HG02870 (cell line): ENCODE measurements around the gene HTR3A.

Experiments
- ATAC-seq: cut with Tn5 transposase; IDR thresholded peaks from one replicate; pipeline ENCODE4 v1.9.1; 2021; ENCODE audit warnings: mild to moderate bottlenecking, moderate library complexity; ENCODE audit not compliant: unreplicated experiment

HTR3A gene

DNA sequence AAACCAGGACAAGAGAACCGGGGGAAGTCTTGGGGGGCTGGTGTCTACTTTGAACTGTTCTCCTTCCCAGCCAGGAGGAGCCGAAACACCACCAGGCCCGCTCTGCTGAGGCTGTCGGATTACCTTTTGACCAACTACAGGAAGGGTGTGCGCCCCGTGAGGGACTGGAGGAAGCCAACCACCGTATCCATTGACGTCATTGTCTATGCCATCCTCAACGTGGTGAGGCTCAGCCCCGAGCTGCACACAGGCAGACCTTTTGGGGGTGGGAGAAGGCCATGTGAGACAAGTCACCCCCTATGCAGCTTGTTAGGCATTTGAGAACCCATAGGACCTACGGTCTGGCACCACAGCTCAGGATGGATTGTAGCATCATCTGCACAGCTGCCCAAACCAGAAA lies 2.8 kb downstream of the HTR3A start:
- no peak for ATAC-seq

DNA sequence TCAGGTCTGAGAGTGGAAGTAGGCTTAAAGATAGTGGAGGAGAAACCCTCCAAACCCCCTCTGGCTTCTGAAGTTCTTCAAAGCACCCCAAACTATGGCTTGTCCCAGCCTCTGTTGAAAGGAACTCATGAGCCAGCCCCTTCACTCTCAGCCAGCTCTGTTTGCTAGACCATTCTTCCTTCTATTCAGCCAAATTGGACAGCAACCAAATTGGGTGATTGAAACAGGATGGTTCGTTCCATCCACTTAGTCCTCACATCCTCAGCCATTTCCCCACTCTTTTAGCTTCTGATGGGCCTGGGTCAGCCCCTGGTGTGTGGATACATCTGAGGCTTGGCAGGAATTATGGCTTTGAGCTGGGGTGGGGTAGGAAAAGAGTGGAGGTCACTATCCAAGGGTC lies 4.5 kb downstream of the HTR3A start:
- no peak for ATAC-seq

DNA sequence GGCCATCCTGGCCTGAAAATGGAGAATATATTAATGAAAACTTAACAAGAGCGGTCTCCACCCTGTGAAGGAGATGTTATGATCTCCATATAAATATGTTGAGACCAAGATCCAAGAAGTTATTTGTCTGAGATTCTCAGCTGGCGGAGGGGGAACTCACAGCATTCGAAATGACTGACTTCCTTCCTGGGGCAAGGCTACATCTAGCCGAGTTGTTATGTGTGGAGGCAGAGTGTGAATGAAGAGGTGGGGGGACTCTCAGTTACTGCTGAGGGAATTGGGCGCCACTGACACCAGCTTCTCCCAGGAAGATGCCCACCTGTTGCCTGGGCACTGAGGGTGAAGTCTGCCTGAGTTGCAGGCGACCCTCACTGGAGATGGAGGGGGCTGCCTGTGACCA lies 5.9 kb downstream of the HTR3A start:
- ATAC-seq: no peak

DNA sequence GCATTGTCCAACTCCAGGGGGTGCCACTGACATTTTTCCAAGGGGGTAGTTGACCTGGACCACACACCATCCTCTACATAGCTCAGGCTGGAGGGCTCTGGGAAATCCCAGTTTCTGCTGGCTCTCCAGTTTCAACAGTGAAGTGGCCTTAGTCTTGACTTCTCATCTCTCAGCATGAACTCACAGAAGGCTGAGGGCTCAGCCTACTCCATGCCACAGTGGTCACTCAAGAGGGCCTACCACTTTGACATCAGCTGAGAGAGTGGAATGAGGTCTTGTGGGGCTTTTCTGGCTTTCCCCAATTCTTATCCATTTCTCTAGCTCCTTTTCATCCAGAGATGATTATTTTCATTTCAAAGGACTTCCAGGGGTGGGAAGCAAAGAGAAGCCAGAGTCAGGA lies 7.4 kb downstream of the HTR3A start:
- no peak for ATAC-seq

DNA sequence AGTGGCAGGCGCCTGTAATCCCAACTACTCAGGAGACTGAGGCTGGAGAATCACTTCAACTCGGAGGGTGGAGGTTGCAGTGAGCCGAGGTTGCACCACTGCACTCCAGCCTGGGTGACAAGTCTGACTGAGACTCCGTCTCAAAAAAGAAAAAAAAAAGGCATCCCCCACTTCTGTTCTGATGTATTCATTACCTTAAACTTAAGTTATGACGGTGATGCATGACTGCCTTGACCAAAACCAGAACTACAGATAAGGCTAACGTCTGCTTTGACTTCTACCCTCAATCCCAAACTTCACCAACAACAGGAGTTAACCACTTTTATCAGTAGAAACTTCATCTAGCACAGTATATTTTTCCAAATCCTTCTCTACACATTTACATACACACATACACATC lies 9.9 kb downstream of the HTR3A start:
- no peak for ATAC-seq

DNA sequence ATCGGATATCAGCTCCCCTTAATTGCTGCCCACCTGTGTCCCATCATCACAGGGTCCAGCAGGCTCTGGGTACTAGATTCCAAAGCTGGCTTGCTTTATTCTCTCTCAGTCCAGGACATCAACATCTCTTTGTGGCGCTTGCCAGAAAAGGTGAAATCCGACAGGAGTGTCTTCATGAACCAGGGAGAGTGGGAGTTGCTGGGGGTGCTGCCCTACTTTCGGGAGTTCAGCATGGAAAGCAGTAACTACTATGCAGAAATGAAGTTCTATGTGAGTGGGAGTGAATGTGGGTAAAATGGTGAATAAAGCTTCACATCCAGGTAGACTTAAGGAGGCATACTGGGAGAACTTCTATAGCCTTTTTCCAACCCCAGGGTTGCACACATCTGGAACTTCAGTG lies 11.0 kb downstream of the HTR3A start:
- ATAC-seq: no peak

DNA sequence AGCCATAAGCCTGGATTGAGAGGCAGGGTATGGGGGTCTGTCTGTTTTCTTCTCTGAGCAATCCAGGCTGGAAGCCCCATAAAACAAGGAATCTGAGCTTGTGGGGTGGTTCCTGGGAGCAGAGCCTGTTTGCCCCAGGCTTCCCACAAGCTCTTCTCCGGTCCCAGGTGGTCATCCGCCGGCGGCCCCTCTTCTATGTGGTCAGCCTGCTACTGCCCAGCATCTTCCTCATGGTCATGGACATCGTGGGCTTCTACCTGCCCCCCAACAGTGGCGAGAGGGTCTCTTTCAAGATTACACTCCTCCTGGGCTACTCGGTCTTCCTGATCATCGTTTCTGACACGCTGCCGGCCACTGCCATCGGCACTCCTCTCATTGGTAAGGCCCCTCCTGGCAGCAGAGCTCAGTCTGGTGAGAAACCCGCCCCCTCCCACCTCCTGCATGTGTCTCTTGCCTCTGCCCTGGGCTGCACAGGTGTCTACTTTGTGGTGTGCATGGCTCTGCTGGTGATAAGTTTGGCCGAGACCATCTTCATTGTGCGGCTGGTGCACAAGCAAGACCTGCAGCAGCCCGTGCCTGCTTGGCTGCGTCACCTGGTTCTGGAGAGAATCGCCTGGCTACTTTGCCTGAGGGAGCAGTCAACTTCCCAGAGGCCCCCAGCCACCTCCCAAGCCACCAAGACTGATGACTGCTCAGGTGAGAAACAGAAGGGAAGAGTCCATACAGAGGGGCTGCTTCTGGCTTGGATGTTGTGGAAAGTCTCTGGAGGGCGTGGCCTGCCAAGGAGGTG lies 11.6 kb downstream of the HTR3A start:
- no peak for ATAC-seq

DNA sequence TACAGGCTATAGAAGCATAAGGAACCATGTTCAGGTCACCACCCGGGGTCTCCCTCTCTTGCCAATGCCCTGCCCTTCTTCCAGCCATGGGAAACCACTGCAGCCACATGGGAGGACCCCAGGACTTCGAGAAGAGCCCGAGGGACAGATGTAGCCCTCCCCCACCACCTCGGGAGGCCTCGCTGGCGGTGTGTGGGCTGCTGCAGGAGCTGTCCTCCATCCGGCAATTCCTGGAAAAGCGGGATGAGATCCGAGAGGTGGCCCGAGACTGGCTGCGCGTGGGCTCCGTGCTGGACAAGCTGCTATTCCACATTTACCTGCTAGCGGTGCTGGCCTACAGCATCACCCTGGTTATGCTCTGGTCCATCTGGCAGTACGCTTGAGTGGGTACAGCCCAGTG lies 14.5 kb downstream of the HTR3A start:
- no peak for ATAC-seq

DNA sequence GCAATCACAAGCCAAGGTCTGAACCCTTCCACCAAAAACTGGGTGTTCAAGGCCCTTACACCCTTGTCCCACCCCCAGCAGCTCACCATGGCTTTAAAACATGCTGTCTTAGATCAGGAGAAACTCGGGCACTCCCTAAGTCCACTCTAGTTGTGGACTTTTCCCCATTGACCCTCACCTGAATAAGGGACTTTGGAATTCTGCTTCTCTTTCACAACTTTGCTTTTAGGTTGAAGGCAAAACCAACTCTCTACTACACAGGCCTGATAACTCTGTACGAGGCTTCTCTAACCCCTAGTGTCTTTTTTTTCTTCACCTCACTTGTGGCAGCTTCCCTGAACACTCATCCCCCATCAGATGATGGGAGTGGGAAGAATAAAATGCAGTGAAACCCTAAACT lies 15.0 kb downstream of the HTR3A start:
- no peak for ATAC-seq

DNA sequence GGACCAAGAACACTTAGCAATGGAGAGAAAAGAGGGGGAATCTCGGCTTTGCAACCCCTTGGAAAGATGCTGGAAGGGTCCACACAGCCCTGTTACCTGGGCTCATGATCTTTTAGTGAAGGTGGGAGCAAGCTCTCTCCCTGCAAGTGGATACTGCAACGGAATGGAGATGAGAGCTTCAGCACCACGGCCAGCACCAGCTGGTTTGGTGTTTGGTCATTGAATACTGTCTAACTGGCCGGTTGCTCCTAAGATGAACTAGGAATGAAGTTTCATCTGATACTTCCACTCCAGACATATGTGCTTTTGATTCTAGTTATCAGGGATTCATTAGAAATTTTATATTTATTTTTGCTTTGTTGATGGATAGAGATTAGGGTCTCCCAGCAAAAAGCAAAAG lies 16.3 kb downstream of the HTR3A start:
- ATAC-seq: no peak

DNA sequence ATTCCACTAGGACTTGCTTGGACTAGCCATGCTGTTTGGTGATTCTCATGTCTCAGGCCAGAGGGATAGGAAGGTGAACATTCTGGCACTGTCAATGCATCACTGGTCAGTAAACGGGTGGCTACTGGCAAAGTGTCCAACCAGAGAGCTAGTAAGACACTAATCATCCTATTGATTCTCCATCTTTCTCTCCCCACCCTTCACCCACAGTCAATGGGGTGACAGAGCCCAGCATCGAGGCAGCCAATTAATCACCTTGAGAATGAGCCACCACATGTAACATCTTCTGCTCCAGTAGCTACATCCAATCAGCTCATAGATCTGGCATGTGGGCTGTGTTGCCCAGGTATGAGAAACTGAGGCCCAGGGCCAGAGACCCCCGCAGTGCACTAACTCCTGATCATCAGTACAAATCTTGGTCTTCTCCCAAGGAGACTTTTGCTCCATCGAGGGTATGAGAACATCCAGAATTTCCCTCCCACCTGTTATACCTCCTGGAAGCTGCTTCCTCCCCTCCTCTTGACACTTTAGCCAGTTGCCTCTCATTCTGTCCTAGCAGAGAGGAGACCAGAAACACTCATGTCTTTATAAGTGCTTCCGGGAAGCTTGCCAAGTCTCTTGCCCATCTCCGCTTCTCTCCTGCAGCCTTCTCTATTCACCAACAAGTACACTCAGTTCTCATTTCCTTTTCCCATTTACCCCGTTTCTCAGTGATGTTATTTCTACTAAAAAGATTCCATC lies 17.0 kb downstream of the HTR3A start:
- ATAC-seq: no peak

DNA sequence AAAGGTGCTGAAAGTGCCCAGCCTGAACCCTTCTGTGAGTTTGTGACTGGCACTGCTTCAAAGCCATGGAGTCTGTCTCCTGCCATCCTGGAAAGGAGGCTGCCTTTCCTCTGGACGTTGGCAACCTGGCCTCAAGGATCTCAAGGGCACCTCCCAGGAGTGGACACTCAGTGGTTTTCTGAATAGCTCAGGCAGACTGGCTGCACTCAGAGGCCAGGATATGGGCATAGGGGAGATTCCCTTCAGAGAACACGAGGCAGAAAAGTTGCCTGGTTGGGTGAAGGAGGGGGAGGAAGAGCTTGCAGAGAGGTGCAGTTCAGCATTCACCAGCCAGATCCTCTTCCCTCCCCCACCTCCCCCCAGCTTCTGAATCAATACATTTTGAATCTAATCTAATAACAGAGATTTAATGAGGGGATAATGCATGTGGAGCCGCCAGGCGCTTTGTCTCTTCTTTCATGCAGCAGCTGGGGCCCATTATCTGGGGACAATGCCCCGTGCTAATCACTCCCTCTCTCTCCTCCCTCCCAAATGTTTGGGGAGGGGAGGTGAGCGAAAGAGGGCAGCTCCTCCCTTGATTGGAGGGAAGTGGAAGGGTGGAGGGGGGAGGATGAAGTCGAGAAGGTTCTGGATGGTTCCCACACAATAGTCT lies 17.7 kb downstream of the HTR3A start:
- ATAC-seq: no peak

DNA sequence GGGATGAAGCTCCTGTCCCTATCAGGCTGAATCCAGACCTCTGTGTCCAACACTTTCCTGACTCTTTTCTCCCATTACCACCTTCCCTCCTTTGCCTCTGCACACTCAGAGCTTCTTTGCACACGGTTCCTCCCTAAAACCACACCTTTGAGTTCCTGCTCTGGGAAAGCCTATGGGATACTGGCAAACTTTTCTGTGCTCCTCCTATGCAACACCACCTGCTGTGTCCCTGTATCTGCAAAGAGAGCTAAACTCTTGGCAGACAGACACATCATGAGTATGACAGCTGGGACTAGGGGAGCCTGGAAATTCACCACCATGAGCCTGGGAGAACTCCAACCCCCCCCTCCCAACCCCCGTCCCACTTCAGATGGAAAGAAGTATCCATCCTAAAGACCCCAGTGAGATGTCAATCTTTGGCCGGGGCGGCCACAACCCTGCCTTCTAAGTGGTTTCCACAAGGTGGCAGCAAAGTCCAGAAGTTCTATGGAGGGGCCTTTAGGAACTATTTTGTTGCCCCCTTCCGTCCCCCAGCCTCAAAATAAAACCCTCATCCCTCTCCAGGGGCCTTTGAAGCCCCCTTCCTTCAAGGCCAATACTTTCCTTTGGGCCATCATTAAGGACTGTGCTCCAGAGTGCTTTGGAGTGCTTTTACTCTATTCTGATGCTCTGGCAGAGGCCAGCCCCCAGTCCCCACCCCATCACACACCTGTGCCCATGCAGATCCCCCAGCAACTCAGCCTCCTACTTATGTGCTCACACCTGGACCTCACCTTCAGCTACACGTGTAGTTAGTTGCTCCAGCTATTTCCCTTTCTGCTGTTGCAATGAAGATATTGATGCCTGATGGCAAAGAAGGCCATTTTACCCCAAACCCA lies 19.4 kb downstream of the HTR3A start:
- no peak for ATAC-seq

DNA sequence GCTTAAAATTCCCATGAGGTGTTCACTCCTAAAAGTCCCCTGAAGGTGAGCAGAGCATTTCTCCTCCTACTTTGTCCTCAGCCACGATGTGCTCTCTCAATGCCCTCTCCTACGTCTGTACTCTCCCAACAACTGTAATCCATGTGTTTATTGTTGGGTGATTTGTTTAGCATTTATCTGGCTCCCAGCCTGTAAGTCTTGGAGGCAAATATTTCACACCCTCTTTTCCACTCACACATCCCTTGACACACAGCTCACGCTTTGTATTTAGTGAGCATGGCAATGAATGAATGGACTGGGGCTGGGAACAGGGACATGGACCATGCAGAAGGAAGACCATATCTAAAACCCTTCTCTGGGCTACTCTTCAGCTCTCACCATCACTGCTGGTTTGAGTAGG lies 22.6 kb downstream of the HTR3A start:
- ATAC-seq: no peak

DNA sequence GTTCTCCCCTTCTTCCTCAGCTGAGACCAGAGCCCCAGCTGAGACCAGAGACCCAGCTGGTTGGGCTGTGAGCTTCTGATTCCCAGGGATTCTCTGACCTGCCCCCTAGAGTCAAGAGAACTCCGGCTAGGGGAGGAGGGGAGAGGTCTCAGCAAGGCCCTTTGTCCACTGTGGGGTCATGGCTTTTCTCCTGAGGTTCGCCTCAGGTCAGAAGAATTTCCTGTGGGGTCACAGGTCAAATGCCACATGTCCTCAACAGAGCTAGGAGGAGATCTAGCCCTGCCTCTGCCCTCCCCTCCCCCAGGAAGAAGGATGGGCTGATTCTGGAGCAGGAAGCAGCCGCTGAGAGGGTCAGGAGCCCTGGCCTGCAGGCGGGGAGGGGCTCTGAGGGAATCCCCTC lies 23.7 kb downstream of the HTR3A start:
- no peak for ATAC-seq

DNA sequence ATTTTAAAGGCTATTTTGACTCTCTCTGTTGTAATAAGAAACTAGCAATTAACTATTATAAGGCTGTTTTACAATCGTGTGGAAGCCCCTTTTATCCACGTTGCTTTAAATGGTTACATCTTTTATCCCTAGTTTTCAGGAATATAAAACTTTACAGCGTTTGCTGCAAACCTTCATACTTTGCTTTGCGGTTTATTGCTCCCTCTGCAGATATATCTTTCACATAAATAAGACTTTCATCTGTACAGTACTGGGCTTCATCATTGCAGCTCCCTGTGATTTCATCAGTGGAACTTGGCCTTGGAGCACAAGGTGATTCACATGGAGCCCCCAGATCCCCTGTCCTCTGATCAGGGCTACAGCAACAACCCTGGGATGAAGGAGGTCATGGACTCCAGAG lies 25.6 kb downstream of the HTR3A start:
- ATAC-seq: no peak

DNA sequence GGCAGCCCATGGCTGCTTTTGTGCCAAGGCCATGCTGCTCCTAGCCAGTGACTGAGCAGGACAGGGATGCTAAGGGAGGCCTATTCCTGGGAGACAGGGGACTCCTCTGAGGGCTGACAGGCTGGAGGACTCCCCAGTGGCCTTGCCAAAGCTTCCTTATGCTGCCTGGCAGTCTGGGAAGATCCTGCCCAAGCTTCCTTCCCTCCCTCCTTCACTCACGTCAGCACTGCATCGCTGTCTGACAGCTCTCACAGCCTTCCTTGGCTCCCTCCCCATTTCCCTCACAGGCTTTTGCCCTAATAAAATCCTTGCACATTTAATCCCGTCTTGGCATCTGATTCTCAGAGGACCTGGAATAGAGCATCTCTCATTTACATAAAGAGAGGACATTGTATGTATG lies 26.5 kb downstream of the HTR3A start:
- ATAC-seq: no peak

DNA sequence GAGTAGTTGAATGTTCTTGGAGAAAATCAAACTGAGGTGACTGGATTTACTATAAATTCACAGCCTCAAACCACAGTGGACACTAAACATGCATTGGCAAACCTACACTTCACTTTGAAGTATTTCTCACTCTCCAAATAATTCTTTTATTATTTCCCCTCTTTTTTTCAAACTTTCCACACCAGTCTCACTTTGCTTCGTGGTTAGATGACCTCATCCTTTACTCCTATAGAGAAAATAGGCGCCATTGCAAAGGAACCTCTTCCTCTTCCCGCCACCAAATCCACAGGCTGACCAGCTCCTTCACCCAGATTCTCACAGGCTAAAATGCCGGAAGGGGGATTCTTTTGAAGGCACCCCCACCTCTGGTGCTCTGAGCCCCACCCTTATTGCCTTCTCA lies 33.4 kb downstream of the HTR3A start:
- no peak for ATAC-seq

DNA sequence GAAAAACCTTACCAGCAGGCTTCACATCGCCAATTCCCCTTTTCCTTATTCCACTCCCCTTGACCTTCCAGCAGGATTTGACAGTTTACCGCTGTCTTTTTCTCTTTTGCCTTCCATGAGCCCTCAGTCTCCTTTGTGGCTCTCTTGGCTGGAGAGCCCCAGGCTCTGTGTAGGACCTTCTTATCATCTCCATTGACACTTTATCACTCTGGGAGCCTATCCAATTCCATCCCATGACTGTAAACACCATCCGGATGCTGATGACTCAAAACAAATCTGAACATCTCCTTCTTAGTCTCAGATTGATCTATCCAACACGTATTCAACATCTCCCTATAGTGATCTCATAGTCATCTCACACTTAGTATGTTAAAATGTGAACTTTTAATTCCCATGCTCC lies 36.0 kb downstream of the HTR3A start:
- ATAC-seq: no peak

DNA sequence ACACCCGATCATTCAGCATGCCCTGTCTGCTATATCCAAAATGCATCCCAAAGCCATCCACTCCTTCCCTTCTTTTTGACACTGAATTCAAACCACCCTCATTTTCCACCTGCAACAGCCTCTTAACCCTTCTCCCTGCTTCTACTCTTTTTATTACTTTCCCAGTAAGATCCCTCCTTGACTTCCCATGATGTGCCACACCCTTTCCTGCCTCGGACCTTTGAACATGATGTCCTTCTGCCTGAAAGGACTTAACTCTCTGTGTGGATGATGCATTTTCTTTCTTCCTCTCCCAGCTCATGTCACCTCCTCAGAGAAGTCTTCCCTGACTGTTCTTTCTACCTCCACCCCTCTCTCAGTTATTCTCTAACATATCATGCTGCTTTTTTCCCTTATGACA lies 36.5 kb downstream of the HTR3A start:
- no peak for ATAC-seq

DNA sequence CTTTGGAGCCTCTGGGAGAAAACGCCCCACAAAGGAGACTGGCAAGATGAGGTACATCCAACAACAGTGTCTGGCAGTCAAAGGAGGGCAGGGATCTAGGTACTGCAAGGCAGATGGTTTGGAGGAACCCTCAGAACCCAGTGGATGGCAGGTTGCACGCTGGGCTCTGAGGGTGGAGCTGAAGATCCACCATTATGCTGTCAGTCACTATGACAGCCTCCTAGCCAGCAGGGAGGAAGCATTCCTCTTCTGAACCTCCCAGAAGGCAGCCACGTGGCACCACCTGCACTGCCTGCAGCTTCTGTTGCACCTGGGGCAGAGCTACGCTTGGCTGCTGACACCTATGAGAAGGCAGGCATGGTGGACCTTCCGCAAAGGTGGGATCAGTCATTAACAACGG lies 40.2 kb downstream of the HTR3A start:
- no peak for ATAC-seq
